Measurements from ENCODE around the gene AUTS2.

Gene AUTS2

GRCh38 chr7:69631131-69631530 is 32.9 kb downstream of the AUTS2 start:
- no peak for DNase-seq (ENCODE audit: low read depth)
- no peak for TF ChIP-seq CTCF (conservative IDR thresholded peaks at IDR 0.05; ENCODE audit: low read length)
- no peak overlapping the region for H3K4me3 ChIP-seq (ENCODE audit: low read length)

- DNase-seq (ENCODE audit: low read depth) = no peak
- TF ChIP-seq CTCF (conservative IDR thresholded peaks at IDR 0.05; ENCODE audit: low read length) = no peak
- H3K4me3 ChIP-seq (ENCODE audit: low read length) = no peak overlapping the region
Measured at GRCh38 chr7:69632280-69632679, 34.0 kb downstream of the AUTS2 start.

GRCh38 chr7:69633122-69633831 is 35.0 kb downstream of the AUTS2 start:
- no peak for TF ChIP-seq CTCF (conservative IDR thresholded peaks at IDR 0.05; ENCODE audit: low read length)
- H3K4me3 ChIP-seq (ENCODE audit: low read length) = no peak overlapping the region
- no peak for DNase-seq (ENCODE audit: low read depth)

- TF ChIP-seq CTCF (conservative IDR thresholded peaks at IDR 0.05; ENCODE audit: low read length) = no peak
- DNase-seq (ENCODE audit: low read depth) = peak; percentile 16
- H3K4me3 ChIP-seq (ENCODE audit: low read length) = no peak overlapping the region
Measured at GRCh38 chr7:69635555-69636185, 37.4 kb downstream of the AUTS2 start.

- no peak overlapping the region for H3K4me3 ChIP-seq (ENCODE audit: low read length)
- no peak for DNase-seq (ENCODE audit: low read depth)
- no peak for TF ChIP-seq CTCF (conservative IDR thresholded peaks at IDR 0.05; ENCODE audit: low read length)
Measured at GRCh38 chr7:69638674-69639073, 40.4 kb downstream of the AUTS2 start.

- H3K4me3 ChIP-seq (ENCODE audit: low read length) = no peak overlapping the region
- no peak for DNase-seq (ENCODE audit: low read depth)
- no peak for TF ChIP-seq CTCF (conservative IDR thresholded peaks at IDR 0.05; ENCODE audit: low read length)
Measured at GRCh38 chr7:69640216-69640615, 41.9 kb downstream of the AUTS2 start.

Data from AG10803 (cell line).